Measurements from ENCODE around the gene C19orf33.
A peak's percentile ranks its signal among the peaks of the same experiment; 100 is the strongest.
"Not testable (repeated sequence)": the region's sequence is repeated elsewhere in the genome, so short reads cannot be mapped to it uniquely, and the experiment has no call there.

C19orf33 gene

GRCh38 chr19:38303517-38304351 lies at the start of gene C19orf33:
Gene C19orf33, plus strand, starts transcription at chr19:38304251. Its CDS starts 11 bp downstream, at chr19:38304262.
- Mint-ChIP-seq H3K27me3 (no peaks in the 10 kb centered on the region), H3K4me1 (no peaks in the 10 kb centered on the region), H3K9me3 (no peaks in the 10 kb centered on the region), H3K27ac (no peak within 1 kb of the TSS), H3K4me3 (no peak within 1 kb of the TSS), H3K36me3 (no peaks in the 10 kb centered on the region)

GRCh38 chr19:38255383-38256014 lies 48.6 kb upstream of the C19orf33 start:
- H3K4me1 Mint-ChIP-seq = no peaks in the 10 kb centered on the region
- H3K4me3 Mint-ChIP-seq = no peak overlapping the region
- H3K27ac Mint-ChIP-seq = no peak overlapping the region
- no peaks in the 10 kb centered on the region for H3K36me3 Mint-ChIP-seq
- H3K27me3 Mint-ChIP-seq = peaks cover 24% of the 10 kb centered on the region
- H3K9me3 Mint-ChIP-seq = no peaks in the 10 kb centered on the region

GRCh38 chr19:38261942-38262341 lies 42.1 kb upstream of the C19orf33 start:
- H3K9me3 Mint-ChIP-seq, H3K4me3 Mint-ChIP-seq, H3K36me3 Mint-ChIP-seq, H3K27ac Mint-ChIP-seq, H3K27me3 Mint-ChIP-seq: not testable (repeated sequence)
- H3K4me1 Mint-ChIP-seq = peaks cover 25% of the 10 kb centered on the region

GRCh38 chr19:38262585-38263268 lies 41.3 kb upstream of the C19orf33 start:
- Mint-ChIP-seq H3K4me3 (no peak overlapping the region), H3K27ac (no peak overlapping the region), H3K9me3 (no peaks in the 10 kb centered on the region), H3K36me3 (no peaks in the 10 kb centered on the region), H3K27me3 (peaks cover 5% of the 10 kb centered on the region), H3K4me1 (peaks cover 30% of the 10 kb centered on the region)

- Mint-ChIP-seq H3K9me3 (no peaks in the 10 kb centered on the region), H3K4me3 (peak overlapping the region; percentile 85), H3K27me3 (peaks cover 2% of the 10 kb centered on the region), H3K36me3 (no peaks in the 10 kb centered on the region), H3K4me1 (peaks cover 37% of the 10 kb centered on the region), H3K27ac (peak overlapping the region; percentile 84)
Measured at GRCh38 chr19:38263689-38264485, 40.2 kb upstream of the C19orf33 start.

- Mint-ChIP-seq H3K27me3 (no peaks in the 10 kb centered on the region), H3K4me3 (peak within 1 kb of the TSS; percentile 85), H3K36me3 (no peaks in the 10 kb centered on the region), H3K27ac (peak within 1 kb of the TSS; percentile 84), H3K9me3 (no peaks in the 10 kb centered on the region), H3K4me1 (peaks cover 37% of the 10 kb centered on the region)
Measured at GRCh38 chr19:38264486-38265212, 39.4 kb upstream of the C19orf33 start, which contains the start of gene SPINT2. Gene SPINT2, plus strand, starts transcription at chr19:38264573. Its CDS starts 320 bp downstream, at chr19:38264893.

- H3K4me3 Mint-ChIP-seq = peak overlapping the region; percentile 84
- no peaks in the 10 kb centered on the region for H3K36me3 Mint-ChIP-seq
- no peaks in the 10 kb centered on the region for H3K9me3 Mint-ChIP-seq
- H3K27ac Mint-ChIP-seq = peak overlapping the region; percentile 66
- H3K4me1 Mint-ChIP-seq = peaks cover 41% of the 10 kb centered on the region
- no peaks in the 10 kb centered on the region for H3K27me3 Mint-ChIP-seq
Measured at GRCh38 chr19:38265213-38265861, 38.7 kb upstream of the C19orf33 start.

GRCh38 chr19:38265921-38266429 lies 38.1 kb upstream of the C19orf33 start:
- Mint-ChIP-seq H3K27me3 (no peaks in the 10 kb centered on the region), H3K36me3 (no peaks in the 10 kb centered on the region), H3K9me3 (no peaks in the 10 kb centered on the region), H3K4me3 (peak overlapping the region; percentile 84), H3K4me1 (peaks cover 41% of the 10 kb centered on the region), H3K27ac (peak overlapping the region; percentile 62)

- Mint-ChIP-seq H3K36me3 (no peaks in the 10 kb centered on the region), H3K9me3 (no peaks in the 10 kb centered on the region), H3K27ac (no peak overlapping the region), H3K4me1 (peaks cover 41% of the 10 kb centered on the region), H3K27me3 (no peaks in the 10 kb centered on the region), H3K4me3 (no peak overlapping the region)
Measured at GRCh38 chr19:38266981-38267597, 37.0 kb upstream of the C19orf33 start.

GRCh38 chr19:38267761-38268483 lies 36.1 kb upstream of the C19orf33 start:
- Mint-ChIP-seq H3K36me3 (no peaks in the 10 kb centered on the region), H3K27me3 (no peaks in the 10 kb centered on the region), H3K9me3 (no peaks in the 10 kb centered on the region), H3K4me1 (peaks cover 41% of the 10 kb centered on the region), H3K27ac (peak overlapping the region; percentile 20), H3K4me3 (no peak overlapping the region)

- H3K27ac Mint-ChIP-seq = no peak overlapping the region
- H3K4me1 Mint-ChIP-seq = peaks cover 39% of the 10 kb centered on the region
- H3K9me3 Mint-ChIP-seq = no peaks in the 10 kb centered on the region
- no peaks in the 10 kb centered on the region for H3K36me3 Mint-ChIP-seq
- no peak overlapping the region for H3K4me3 Mint-ChIP-seq
- no peaks in the 10 kb centered on the region for H3K27me3 Mint-ChIP-seq
Measured at GRCh38 chr19:38268539-38268938, 35.5 kb upstream of the C19orf33 start.

GRCh38 chr19:38270587-38271167 lies 33.4 kb upstream of the C19orf33 start:
- Mint-ChIP-seq H3K27ac (no peak overlapping the region), H3K4me1 (peaks cover 25% of the 10 kb centered on the region), H3K4me3 (no peak overlapping the region), H3K36me3 (no peaks in the 10 kb centered on the region), H3K27me3 (no peaks in the 10 kb centered on the region), H3K9me3 (no peaks in the 10 kb centered on the region)

GRCh38 chr19:38273499-38273898 lies 30.6 kb upstream of the C19orf33 start:
- no peak overlapping the region for H3K27ac Mint-ChIP-seq
- no peaks in the 10 kb centered on the region for H3K9me3 Mint-ChIP-seq
- peaks cover 3% of the 10 kb centered on the region for H3K4me1 Mint-ChIP-seq
- no peak overlapping the region for H3K4me3 Mint-ChIP-seq
- no peaks in the 10 kb centered on the region for H3K36me3 Mint-ChIP-seq
- no peaks in the 10 kb centered on the region for H3K27me3 Mint-ChIP-seq

Measured in activated naive CD4-positive, alpha-beta T cell treated with anti-CD3 and anti-CD28 coated beads, Interleukin-2, amount 50 U/mL, for 24 hours (primary cell).